Left lung (tissue), 10 donors: ENCODE results near the gene TMEM63B. TPM values are rescaled to one million over a fixed set of nuclear protein-coding genes. Genes with fewer than 3 reads are reported as not detected.

Experiments used
- ATAC-seq: fragments of 200-7000 bp; cut with Tn5 transposase; one replicate; pipeline ENCODE4 v1.9.1; 2020; ENCODE audit warnings: moderate library complexity
- DNase-seq, 4 donors: peaks; one replicate each; pipeline ENCODE4 v3.0.0-alpha.2; 2013 to 2020
- H3K27ac ChIP-seq, 2 donors: fragments of 200-600 bp; sonication (generic) in 1 of 2; one replicate each; pipeline versions ENCODE4 v1.5.0 to v1.8.0; 2020 to 2021
- H3K27me3 ChIP-seq, 2 donors: fragments of 200-600 bp; sonication (generic) in 1 of 2; one replicate each; pipeline versions ENCODE4 v1.5.0 to v1.8.0; 2020 to 2021
- H3K36me3 ChIP-seq, 2 donors: fragments of 200-600 bp; sonication (generic) in 1 of 2; one replicate each; pipeline versions ENCODE4 v1.5.0 to v1.8.0; 2020 to 2021
- H3K4me1 ChIP-seq, 2 donors: fragments of 200-600 bp; one replicate each; pipeline ENCODE4 v1.8.0; 2021
- H3K4me3 ChIP-seq, 2 donors: fragments of 200-600 bp; sonication (generic) in 1 of 2; one replicate each; pipeline versions ENCODE4 v1.5.0 to v1.8.0; 2020 to 2021; ENCODE audit warnings: mild to moderate bottlenecking in 1 of 2
- H3K9me3 ChIP-seq, 2 donors: fragments of 200-600 bp; sonication (generic) in 1 of 2; one replicate each; pipeline versions ENCODE4 v1.5.0 to v1.8.0; 2020 to 2021
- intact Hi-C, 2 donors: fragments of 100-400 bp; cut with DNase I; formaldehyde crosslinking; loops; one replicate each; pipeline versions ENCODE4 v1.11.2 to v1.14.2; 2022
- polyA plus RNA-seq, 6 donors: library from polyadenylated mRNA; unstranded; fragments of 120-200 nt; gene quantifications; one replicate each; pipeline ENCODE4 v1.2.1, GENCODE V29; 2013; ENCODE audit not compliant: insufficient read length in 6 of 6
- total RNA-seq, 2 donors: library from RNA; stranded (reverse); fragmentation: NEBNext Ultra II Directional; extraction: Animal tissue kit (Norgen Biotek cat#: 25700); gene quantifications; one replicate each; pipeline ENCODE4 v1.2.1, GENCODE V29; 2021
- TF ChIP-seq, protein P1 (sequence below), 2 donors: fragments of 200-600 bp; sonication (generic) in 1 of 2; IDR thresholded peaks; one replicate each; pipeline versions ENCODE4 v1.5.0 to v1.8.0; 2021; ENCODE audit warnings: antibody characterized with exemption in 2 of 2
- donor health status: DM: no; HTN: yes; CAD: no.
- donor health status: DM: no; HTN: no; CAD: no.

TMEM63B gene
- total and polyA plus RNA-seq, 8 donors = 29.8 to 186 (median 33.8) TPM

DNA sequence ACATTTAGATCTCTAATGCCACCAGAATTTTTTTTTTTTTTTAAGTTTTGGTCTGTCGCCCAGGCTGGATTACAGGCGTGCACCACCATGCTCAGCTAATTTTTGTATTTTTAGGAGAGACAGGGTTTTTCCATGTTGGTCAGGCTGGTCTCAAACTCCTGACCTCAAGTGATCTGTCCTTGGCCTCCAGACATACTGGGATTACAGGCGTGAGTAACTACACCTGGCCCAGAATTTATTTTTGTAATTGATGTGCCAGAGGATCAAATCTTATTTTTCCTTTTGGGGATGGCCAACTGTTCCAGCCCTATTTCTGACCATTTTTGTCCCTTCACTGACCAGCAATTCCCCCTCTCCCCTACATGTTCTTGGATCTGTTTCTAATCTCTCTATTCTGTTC, 71.3 kb downstream of the TMEM63B start:
- no peak for ATAC-seq
- TF ChIP-seq, protein P1, sequence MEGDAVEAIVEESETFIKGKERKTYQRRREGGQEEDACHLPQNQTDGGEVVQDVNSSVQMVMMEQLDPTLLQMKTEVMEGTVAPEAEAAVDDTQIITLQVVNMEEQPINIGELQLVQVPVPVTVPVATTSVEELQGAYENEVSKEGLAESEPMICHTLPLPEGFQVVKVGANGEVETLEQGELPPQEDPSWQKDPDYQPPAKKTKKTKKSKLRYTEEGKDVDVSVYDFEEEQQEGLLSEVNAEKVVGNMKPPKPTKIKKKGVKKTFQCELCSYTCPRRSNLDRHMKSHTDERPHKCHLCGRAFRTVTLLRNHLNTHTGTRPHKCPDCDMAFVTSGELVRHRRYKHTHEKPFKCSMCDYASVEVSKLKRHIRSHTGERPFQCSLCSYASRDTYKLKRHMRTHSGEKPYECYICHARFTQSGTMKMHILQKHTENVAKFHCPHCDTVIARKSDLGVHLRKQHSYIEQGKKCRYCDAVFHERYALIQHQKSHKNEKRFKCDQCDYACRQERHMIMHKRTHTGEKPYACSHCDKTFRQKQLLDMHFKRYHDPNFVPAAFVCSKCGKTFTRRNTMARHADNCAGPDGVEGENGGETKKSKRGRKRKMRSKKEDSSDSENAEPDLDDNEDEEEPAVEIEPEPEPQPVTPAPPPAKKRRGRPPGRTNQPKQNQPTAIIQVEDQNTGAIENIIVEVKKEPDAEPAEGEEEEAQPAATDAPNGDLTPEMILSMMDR (IDR thresholded peaks at IDR 0.05) = no peak
- Histone ChIP-seq H3K9me3 (no peaks in the 10 kb centered on the region), H3K4me3 (no peak overlapping the region), H3K27ac (no peak overlapping the region), H3K27me3 (no peaks in the 10 kb centered on the region), H3K36me3 (no peaks in the 10 kb centered on the region), H3K4me1 (no peaks in the 10 kb centered on the region)
- DNase-seq = no peak
- intact Hi-C loops = no loop called here

DNA sequence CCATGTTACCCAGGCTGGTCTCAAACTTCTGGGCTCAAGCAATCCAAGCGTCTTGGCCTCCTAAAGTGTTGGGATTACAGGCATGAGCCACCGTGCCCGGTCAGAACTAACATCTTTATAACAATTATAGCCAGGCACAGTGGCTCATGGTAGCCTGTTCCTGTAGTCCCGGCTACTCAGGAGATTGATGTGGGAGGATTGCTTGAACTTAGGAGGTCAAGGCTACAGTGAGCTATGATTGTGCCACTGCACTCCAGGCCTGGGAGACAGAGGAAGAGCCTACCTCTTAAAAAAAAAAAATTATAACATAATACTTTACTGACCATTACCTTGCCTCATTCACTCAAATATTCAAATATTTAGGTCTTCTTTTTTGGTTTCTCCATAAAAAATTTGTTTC, 72.5 kb downstream of the TMEM63B start:
- TF ChIP-seq, protein P1 (IDR thresholded peaks at IDR 0.05) = no peak
- Histone ChIP-seq H3K36me3 (no peaks in the 10 kb centered on the region), H3K9me3 (no peaks in the 10 kb centered on the region), H3K27ac (no peak overlapping the region), H3K27me3 (no peaks in the 10 kb centered on the region), H3K4me1 (no peaks in the 10 kb centered on the region), H3K4me3 (no peak overlapping the region)
- ATAC-seq = no peak
- no peak for DNase-seq
- intact Hi-C loops = no loop called here

DNA sequence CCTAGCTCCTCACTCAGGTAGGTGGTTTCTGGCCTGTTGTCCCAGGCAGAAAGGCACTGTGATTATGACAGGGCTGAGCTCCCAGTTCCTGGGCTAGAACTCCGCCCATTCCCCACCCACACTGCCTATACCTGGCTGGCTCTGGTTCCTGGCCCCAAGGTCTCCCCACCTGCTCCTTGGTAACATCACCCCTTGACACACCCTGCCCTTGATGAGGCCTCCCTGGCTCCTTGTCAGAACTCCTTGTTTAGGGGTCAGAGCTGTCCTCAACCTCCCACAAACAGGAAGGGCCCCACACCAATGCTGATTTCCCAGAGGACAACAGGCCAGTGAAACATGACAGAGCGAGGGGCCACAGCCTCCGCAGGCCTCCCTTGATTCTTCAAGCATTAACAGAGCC, 73.8 kb downstream of the TMEM63B start:
- intact Hi-C loops = no loop called here
- H3K4me1 ChIP-seq = no peaks in the 10 kb centered on the region
- ATAC-seq (peak; percentile 19), DNase-seq (no peak)
- no peak overlapping the region for H3K4me3 ChIP-seq
- no peaks in the 10 kb centered on the region for H3K27me3 ChIP-seq
- no peaks in the 10 kb centered on the region for H3K36me3 ChIP-seq
- no peak overlapping the region for H3K27ac ChIP-seq
- TF ChIP-seq, protein P1 (IDR thresholded peaks at IDR 0.05) = no peak
- no peaks in the 10 kb centered on the region for H3K9me3 ChIP-seq

DNA sequence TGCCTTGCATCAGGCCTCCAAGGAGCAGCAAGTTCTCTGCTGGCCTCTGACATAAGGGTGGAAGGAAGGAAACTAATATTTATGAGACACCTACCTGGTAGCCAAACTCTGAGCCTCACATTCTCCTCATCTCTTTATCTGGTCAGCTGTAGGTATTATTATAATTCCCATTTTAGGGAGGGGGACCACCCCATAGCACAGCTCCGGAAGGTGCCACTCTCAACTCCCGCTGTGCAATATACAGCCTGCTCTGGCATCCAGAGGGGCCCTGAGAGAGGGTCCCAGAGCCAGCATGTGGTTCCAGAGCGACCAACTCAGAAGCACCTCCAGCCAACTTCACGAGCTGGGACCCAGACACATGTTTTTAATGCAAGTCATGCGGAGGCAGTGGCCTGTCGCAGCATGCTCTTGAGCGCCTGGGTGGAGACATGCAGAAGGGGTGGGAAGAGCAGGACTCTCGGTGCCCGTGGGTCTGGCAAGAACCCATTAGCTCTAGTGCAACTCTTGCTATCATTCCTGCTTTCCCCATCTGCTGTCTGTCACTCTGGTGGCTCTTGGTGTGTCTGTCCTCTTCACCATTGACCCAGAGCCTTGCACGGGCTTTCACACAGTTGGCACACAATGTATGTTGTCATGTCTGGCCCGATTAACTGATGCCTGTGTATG, 74.4 kb downstream of the TMEM63B start:
- no peak for DNase-seq
- no peaks in the 10 kb centered on the region for H3K4me1 ChIP-seq
- H3K27ac ChIP-seq = no peak overlapping the region
- H3K4me3 ChIP-seq = no peak overlapping the region
- H3K9me3 ChIP-seq = no peaks in the 10 kb centered on the region
- intact Hi-C loops = no loop called here
- ATAC-seq = no peak
- H3K27me3 ChIP-seq = no peaks in the 10 kb centered on the region
- no peaks in the 10 kb centered on the region for H3K36me3 ChIP-seq
- TF ChIP-seq, protein P1 (IDR thresholded peaks at IDR 0.05) = no peak

DNA sequence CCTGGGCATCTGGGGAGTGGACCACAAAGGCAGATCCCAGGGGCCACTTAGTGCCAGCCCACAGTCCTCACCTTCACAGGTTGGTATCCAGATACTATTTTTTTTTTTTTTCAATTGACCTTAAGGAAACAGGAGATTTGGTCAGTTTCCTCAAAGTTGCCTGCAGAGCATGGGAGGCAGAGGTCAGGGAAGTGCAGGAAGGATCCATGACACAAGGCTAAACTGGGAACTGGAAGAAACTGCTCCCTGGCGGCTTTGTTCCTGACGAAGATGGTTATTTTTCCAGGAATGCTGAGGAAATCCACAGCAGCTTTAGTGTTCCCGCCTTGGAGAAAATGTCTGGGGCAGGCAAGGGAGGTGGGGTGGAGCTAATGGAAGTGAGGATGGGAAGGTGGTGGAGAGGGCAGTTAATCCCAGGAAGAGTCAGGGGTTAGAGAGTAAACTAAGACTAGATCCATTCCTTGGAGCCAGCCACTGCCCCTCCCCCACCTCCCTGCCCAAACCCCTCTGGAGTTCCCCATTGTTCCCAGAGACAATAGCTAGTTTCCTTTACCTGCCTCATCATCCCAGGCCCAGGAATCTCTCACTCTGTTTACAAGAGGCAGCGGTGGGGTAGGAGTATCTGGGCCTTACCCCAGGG, 75.1 kb downstream of the TMEM63B start:
- Histone ChIP-seq H3K4me1 (no peaks in the 10 kb centered on the region), H3K36me3 (no peaks in the 10 kb centered on the region), H3K4me3 (no peak overlapping the region), H3K27me3 (no peaks in the 10 kb centered on the region), H3K9me3 (no peaks in the 10 kb centered on the region), H3K27ac (no peak overlapping the region)
- ATAC-seq (no peak), DNase-seq (no peak)
- intact Hi-C loops = no loop called here
- TF ChIP-seq, protein P1 (IDR thresholded peaks at IDR 0.05) = no peak
